ENCODE data around the gene SRPX.

GRCh38 chrX:38112566-38112965 lies 108.1 kb downstream of the SRPX start:
- TF ChIP-seq CTCF (IDR thresholded peaks at IDR 0.05; ENCODE audit: poor library complexity) (no peak), EZH2 (IDR thresholded peaks at IDR 0.05; ENCODE audit: borderline replicate concordance) (no peak)
